RKO (cell line): ENCODE data around the gene NDC1.
"Not testable (repeated sequence)": the region's sequence is repeated elsewhere in the genome, so short reads cannot be mapped to it uniquely, and the experiment has no call there.

Experiments
- DNase-seq: peaks from one replicate; pipeline ENCODE4 v3.0.0-alpha.2; 2016; ENCODE audit warnings: low spot score

NDC1 gene, protein sequence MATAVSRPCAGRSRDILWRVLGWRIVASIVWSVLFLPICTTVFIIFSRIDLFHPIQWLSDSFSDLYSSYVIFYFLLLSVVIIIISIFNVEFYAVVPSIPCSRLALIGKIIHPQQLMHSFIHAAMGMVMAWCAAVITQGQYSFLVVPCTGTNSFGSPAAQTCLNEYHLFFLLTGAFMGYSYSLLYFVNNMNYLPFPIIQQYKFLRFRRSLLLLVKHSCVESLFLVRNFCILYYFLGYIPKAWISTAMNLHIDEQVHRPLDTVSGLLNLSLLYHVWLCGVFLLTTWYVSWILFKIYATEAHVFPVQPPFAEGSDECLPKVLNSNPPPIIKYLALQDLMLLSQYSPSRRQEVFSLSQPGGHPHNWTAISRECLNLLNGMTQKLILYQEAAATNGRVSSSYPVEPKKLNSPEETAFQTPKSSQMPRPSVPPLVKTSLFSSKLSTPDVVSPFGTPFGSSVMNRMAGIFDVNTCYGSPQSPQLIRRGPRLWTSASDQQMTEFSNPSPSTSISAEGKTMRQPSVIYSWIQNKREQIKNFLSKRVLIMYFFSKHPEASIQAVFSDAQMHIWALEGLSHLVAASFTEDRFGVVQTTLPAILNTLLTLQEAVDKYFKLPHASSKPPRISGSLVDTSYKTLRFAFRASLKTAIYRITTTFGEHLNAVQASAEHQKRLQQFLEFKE

DNA sequence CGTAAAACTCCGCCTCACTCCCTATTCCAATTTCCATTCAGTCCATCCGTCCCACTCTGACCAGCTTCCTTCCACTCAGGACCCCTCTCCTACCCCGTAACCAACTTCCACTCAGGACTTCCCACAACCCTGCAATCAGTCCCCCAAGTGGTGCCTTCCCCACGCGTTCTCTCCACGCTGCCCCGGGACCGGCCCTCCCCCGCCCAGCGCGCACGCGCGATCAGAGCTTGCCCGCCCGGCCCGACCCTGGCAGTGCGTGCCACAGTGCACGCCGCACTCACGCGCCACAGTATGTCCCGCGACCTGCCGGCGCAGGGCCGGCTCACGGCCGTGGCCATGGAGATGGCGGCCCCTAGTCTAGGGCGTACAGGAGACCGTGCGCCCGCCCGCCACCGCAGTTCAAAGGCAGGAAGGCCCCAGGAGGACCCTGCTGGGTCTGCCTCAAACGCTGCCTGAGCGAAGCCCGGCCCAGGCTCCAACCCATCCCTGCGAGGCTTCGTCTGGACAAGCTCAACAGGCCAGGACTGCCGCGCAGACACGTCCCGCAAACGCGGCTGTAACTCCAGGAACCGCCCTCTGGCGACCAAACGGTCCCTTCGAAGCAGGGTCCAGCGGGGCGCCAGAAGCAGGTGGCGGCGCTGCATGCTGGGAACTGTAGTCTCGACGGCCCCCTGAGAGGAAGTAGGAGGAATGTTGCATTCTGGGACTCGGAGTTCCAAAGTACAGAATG is at the start of gene NDC1:
Gene NDC1, minus strand, starts transcription at position 373 of the 730 bp plus-strand sequence. Its CDS starts 35 bp downstream, at position 338.
- peak; percentile 97 for DNase-seq

- DNase-seq, result not testable (repeated sequence)
These were observed 45.5 kb upstream of the NDC1 start for GRCh38 chr1:53883600-53883999.

- DNase-seq, result not testable (repeated sequence)
These were observed 43.8 kb upstream of the NDC1 start for GRCh38 chr1:53881853-53882252.

GRCh38 chr1:53878492-53879105 is 40.5 kb upstream of the NDC1 start:
- DNase-seq, result peak; percentile 77

DNA sequence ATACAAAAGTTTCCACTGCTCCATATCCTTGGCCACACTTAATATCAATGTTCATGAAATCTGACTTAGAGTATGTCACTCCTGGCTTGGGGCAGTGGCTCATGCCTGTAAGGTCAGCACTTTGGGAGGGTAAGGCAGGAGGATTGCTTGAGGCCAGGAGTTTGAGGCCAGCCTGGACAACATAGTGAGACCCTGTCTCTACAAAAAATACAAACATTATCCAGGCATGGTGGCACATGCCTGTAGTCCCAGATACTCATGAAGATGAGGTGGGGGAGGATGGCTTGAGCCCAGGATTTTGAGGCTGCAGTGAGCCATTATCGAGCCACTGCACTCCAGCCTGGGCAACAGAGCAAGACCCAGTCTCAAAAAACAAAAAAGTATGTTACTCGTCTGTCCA is 37.1 kb upstream of the NDC1 start:
- DNase-seq, result not testable (repeated sequence)

GRCh38 chr1:53871773-53872484 is 33.8 kb upstream of the NDC1 start:
- no peak for DNase-seq

DNA sequence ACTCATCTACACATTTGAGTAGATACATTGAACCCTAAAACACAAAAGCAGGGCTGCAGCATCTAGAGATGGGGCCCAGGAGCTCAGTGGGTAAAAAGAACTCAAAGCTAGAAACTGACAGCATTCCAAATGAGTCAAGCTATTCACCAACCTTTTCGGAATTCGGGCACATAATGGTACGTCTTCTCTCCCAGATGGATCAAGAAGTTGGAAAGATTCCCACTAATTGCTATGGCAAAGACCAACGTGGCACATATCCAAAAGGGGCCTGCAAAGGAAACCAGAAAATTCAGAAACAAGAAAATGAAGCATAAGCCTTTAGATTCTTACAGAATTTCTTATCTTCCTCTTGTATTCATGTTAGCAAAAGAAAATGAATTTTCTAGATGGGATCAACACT is 33.1 kb upstream of the NDC1 start:
- DNase-seq, result no peak

- no peak for DNase-seq
These were observed 31.5 kb upstream of the NDC1 start for GRCh38 chr1:53869454-53870117.

DNA sequence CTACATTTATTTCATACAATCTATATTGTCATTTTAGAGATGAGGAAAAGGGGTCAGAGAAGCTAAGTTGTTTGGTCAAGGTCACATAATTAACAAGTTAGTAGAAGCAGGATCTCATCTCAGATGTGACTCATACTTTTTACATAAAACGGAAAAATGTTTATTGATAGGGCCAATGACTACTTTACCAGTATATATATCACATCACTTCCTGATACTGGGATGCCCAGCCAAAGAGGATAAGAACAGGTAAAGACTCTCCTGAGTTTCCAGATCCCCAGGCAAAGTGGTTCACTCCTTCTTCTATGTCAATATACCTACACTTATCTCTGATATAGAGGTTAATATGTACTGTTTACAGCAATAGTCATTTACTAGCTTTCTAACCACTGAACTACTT is 30.5 kb upstream of the NDC1 start:
- DNase-seq, result no peak

GRCh38 chr1:53862507-53862906 is 24.4 kb upstream of the NDC1 start:
- no peak for DNase-seq

- peak; percentile 63 for DNase-seq
These were observed 22.9 kb upstream of the NDC1 start for GRCh38 chr1:53860967-53861411.

- DNase-seq, result no peak
These were observed 13.6 kb upstream of the NDC1 start for GRCh38 chr1:53851571-53852285.

GRCh38 chr1:53850082-53850673 is 12.1 kb upstream of the NDC1 start:
- DNase-seq, result no peak

DNA sequence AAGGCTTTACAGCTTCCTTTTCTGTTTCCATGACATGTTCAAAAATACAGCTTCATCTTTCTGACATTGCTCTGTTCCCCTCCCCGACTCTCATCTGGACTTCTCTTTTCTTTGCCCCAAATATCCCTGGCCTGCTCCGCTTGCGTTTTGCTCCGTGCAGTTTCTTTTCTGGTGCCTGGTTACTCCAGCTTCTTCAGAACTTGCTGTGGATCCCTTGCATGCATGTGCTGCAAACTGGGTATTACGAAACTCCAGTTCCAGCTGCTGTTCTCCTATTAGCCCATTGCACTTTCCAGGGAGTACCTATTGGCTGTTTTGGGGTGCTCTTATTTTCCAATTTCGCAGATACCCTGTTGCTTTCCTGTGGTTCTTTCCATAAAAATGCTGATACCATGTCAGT is 9.9 kb upstream of the NDC1 start:
- no peak for DNase-seq

DNA sequence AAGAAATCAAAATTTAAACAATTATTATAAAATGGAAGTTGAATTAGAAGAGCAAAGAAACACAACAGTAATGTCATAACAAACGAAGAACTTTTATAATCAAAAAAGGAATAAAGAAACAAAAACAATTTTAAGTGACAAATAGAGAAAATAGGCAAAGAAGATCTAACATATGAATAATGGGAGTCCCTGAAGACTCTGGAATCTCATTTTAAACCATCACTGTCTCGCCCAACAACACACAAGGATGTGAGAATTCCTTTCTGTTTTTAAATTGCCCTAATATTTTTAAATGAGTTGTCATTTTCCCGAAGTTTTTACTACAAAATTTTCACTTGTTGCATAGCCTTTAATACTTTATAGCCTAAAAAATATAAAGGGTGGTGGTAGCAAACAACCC is 4.3 kb upstream of the NDC1 start:
- DNase-seq, result no peak

DNA sequence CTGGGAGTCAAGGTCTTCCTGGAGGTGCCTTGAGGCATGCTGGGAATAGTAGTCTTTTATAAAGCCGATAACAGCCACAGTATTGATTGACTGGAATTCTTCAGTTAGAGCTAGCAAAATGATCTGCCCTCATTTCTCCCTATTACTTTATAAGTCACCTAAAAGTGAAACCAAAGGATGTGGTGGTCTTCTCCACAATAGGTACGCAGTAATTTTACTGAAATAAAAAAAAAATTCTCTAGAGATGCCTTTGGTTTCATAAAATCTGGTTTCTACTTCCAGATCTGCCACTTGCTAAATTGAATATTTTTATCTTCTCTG is 518 bp upstream of the NDC1 start:
- no peak for DNase-seq

GRCh38 chr1:53837646-53837923 is 511 bp downstream of the NDC1 start:
- peak; percentile 16 for DNase-seq

DNA sequence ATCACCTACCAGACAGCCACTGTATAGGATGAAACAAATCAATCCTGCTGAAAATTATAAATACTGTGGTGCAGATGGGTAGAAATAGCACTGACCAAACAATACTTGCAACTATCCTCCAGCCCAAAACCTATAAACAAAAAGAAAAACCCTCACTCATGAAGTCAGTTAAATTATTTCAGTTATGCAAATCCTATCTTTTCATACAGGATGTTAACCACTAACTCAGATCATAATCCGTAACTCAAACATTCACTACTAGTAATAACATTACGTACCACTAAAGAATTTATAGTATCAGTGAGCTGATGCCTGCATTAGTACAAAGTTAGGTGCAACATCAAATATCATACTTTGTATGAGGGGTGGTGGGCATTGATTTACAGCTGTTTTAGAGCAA is 2.6 kb downstream of the NDC1 start:
- DNase-seq, result no peak

DNA sequence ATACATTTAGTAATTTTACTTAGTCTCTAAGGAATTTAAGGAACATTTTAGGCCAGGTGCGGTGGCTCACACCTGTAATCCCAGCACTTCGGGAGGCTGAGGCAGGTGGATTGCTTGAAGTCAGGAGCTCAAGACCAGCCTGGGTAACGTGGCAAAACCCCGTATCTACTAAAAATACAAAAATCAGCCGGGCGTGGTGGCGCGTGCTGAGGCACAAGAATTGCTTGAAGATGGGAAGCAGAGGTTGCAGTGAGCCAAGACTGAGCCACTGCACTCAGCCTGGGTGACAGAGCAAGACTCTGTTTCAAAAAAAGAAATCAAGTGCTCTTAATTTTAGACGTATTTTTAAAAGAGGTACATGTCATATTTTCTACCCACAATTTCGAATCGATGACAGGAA is 3.3 kb downstream of the NDC1 start:
- DNase-seq, result no peak

- no peak for DNase-seq
These were observed 4.7 kb downstream of the NDC1 start for GRCh38 chr1:53833393-53833792.
